HG02973 (cell line): ENCODE measurements around the gene PALLD.
"Not testable (repeated sequence)": the region's sequence is repeated elsewhere in the genome, so short reads cannot be mapped to it uniquely, and the experiment has no call there.

Experiments used
- ATAC-seq: cut with Tn5 transposase; IDR thresholded peaks from one replicate; pipeline ENCODE4 v1.9.1; 2021; ENCODE audit warnings: moderate library complexity; ENCODE audit not compliant: unreplicated experiment

PALLD gene

GRCh38 chr4:168784786-168785461 is 288.1 kb downstream of the PALLD start:
- ATAC-seq: no peak

DNA sequence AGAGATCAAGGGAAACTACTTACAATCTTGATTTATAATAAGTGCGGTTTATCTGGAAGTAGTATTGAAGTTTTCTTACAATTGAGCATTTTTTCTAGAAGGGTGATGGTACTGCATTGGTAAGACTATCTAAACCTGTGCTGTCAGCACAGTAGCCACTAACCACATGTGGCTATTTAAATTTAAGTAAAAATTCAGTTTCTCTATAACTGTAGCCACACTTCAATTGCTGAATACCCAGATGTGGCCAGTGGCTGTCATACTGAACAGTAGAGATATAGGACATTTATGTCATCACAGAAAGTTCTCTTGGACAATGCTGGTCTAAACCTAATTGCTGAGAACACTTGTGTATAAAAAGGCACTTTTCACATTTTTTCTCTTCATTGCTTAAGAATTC is 290.5 kb downstream of the PALLD start:
- ATAC-seq: no peak

- ATAC-seq: no peak
These were observed 291.1 kb downstream of the PALLD start for GRCh38 chr4:168787801-168788595.

GRCh38 chr4:168790898-168791297 is 294.0 kb downstream of the PALLD start:
- no peak for ATAC-seq

DNA sequence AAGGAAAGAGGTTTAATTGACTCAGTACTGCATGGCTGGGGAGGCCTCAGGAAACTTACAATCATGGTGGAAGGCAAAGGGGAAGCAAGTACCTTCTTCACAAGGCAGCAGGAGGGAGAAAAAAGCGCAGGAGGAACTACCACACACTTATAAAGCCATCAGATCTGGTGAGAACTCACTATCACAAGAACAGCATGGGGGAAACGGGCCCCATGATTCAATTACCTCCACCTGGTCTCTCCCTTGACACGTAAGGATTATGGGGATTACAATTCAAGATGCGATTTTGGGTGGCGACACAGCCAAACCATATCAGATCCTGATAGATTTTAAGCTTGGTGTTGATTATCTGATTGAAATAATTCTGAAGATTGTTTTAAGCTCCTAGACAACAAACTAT is 294.5 kb downstream of the PALLD start:
- ATAC-seq: no peak

DNA sequence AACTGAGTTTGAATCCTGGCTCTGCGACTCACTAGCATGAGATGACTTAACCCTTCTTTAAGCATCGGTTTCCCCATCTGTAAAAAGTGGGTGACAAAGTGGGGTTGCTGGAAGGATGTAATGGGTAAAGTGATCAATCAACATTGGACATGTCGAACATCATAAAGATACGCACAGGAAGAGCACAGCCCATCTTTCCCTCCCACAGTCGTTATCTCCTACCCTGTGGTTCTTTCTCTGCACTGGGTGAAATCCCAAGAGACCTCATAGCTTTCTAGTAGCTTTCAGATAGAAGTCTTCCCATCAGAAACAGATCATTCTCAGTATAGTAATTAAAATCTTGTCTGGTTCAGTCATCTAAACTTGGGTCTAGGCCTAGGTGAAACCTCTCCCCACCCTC is 296.7 kb downstream of the PALLD start:
- no peak for ATAC-seq

DNA sequence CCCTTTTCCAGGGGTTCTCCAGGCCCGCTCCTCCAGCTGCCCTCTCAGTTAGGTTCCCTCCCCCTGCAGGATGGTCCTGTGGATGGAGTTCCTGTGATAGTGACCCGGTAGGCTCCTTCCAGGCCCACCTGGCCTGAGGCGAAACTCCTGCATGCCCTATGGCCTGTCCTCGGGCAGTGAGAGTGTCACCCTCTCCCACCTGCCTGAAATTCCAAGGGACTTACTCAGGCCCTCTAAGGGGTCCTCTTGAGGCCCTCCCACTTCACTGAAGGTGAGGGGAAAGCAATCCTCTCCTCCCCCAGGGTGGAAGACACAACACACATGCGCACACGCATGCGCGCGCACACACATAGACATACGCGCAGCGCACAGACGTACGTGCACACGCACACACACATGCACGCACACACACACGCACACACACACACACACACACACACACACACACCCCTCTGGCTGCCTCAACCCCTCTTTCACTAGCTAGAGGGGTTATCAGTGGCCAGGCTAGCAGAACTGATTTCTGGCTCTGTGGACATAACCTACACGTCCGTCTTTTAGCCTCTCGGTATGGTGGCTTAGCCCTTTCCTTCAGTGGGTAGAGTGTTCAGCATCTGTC is 297.3 kb downstream of the PALLD start:
- no peak for ATAC-seq

DNA sequence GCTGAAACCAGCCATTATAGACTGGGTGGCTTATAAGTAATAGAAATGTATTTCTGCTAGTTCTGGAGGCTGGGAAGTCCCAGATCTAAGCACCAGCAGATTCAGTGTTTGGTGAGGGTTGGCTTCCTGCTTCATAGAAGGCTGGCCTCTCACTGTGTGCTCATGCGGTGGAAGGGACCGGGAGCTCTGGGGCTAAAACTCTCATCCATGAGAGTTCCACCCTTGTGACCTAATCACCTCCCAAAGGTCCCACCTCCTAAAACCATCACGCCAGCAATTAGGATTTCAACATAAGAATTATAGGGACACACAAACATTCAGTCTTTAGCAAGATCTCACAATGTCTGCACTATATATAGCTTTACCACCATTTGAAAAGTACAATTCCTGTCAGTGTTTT is 298.0 kb downstream of the PALLD start:
- no peak for ATAC-seq

DNA sequence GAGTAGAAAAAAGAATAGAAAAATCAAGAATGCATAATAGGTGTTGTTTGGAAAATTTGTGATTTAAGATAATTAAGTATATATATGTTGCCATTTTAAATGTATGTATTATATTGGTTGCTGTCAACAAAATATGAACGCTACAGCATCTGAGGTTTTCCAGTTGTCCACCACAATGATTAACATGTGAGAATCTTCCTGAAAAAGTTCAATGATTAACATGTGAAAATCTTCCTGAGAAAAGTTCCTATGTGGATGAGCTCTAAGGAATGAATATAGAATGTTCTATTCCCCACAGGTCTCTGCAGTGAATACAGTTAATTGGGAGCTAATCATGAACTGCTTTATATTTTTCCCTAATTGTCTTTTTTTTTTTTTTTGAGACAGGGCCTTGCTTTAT is 298.5 kb downstream of the PALLD start:
- no peak for ATAC-seq

DNA sequence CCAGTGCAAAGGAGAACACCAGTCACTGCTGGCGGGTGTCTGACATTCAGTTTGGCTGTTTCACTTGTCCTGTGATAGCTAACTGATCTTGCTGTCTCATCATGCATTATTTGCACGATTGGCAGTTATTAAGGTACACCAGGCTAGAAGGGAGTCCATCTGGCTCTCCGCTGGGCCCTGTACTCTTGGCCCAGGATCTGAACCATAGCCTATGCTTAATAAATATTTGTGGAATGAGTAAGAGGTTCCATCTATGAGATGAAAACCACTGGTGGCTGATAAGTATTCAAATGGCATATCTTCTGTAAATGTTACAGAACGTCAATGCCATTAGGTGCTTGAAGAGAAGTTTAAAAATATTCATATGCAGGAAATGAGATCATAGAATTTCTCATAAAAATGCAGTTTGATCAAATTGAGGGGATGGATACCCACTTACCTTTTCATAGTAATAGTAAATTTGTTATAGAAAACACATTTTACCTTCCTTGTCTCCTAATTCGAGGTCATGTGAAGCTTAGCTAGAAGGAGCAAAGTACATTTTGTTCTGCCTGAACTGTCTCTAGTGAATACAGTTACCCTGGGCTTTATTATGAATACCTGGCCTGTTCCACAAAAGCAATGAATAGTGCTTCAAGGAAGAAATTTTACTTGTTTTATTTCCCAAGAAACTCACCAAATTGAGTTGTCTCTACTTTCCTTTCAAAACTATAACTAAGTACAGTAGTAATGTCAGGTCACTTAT is 299.7 kb downstream of the PALLD start:
- ATAC-seq: no peak

DNA sequence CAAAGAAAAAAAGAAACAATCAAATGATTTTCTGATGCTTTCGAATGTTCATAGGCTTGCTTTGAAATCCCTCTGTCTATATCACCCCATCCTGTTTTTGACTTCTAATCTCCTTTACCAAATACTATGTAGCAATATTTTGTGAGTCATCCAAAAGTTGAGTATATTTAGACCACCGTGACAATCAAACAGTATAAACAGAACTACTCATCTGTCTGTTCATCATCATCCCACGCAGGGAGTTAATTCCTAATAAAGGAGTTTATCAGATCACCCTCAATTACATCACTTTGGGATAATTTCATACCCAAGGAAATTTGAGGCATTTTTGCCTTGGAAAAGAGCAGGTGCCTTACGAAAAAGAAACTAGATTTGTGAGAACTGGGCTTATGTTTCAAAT is 300.3 kb downstream of the PALLD start:
- no peak for ATAC-seq

GRCh38 chr4:168797738-168798375 is 301.0 kb downstream of the PALLD start:
- ATAC-seq: no peak

GRCh38 chr4:168800926-168801325 is 304.1 kb downstream of the PALLD start:
- ATAC-seq: no peak

GRCh38 chr4:168802222-168802621 is 305.4 kb downstream of the PALLD start:
- no peak for ATAC-seq

- ATAC-seq: not testable (repeated sequence)
These were observed 306.2 kb downstream of the PALLD start for GRCh38 chr4:168803052-168803451.

- no peak for ATAC-seq
These were observed 306.9 kb downstream of the PALLD start for GRCh38 chr4:168803732-168804131.

GRCh38 chr4:168804146-168804545 is 307.3 kb downstream of the PALLD start:
- no peak for ATAC-seq

- no peak for ATAC-seq
These were observed 308.5 kb downstream of the PALLD start for GRCh38 chr4:168805341-168805740.

DNA sequence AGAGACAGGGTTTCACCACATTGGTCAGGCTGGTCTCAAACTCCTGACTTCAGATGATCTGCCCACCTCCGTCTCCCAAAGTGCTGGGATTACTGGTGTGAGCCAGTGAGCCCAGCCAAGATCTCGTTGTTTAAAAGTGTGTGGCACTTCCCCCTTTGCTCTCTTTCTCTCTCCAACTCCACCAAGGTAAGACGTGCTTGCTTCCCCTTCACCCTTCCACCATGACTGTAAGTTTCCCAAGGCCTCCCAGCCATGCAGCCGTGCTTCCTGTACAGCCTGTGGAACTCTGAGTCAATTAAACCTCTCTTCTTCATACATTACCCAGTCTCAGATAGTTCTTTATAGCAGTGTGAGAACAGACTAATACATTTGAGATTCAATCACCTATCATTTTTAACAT is 309.4 kb downstream of the PALLD start:
- not testable (repeated sequence) for ATAC-seq

GRCh38 chr4:168811207-168811606 is 314.4 kb downstream of the PALLD start:
- no peak for ATAC-seq
